Ramos (cell line): ENCODE results near the gene LGALS7B.
"Not testable (repeated sequence)": the region's sequence is repeated elsewhere in the genome, so short reads cannot be mapped to it uniquely, and the experiment has no call there.

Experiments
- in situ Hi-C: fragments of 300-500 bp; cut with MboI; formaldehyde crosslinking; loops from one replicate; pipeline ENCODE4 v1.14.3; 2022; ENCODE audit warnings: low sequenced_read_pairs; ENCODE audit not compliant: unreplicated experiment

Gene LGALS7B

DNA sequence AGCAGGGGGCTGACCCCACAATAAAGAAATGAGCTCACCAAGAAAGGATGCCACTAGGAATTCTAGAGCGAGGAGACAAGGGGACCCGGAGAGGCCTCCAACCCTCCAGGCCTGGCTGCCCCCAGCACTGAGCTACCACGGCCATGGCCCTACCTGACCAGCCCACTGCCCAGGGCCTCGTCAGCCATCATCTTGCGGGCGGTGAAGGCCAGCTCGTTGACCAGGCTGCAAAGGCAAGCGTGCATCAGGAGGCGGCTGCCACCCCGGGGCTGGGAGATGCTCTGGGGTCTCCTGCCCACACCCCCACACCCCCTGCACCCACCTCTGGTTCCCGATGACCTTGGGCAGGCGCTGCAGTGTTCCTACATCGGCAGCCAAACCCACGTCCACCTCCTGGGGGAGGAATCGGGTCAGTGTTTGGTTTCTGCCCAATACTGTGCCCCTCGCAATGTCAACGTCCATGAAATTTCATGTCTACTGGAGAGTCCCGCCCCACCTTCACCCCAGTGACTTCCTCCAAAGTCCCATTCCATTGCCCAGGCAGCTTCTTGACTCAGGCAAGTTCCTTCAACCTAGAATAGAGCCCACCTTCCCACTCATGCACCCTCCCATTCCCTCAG lies 27.2 kb downstream of the LGALS7B start:
- in situ Hi-C loops, result no loop called here

GRCh38 chr19:38817081-38817480 lies 28.1 kb downstream of the LGALS7B start:
- in situ Hi-C loops, result no loop called here

GRCh38 chr19:38819231-38819920 lies 30.4 kb downstream of the LGALS7B start:
- in situ Hi-C loops, result no loop called here

- in situ Hi-C loops, result not testable (repeated sequence)
These were observed 32.3 kb downstream of the LGALS7B start for GRCh38 chr19:38821230-38821825.

- in situ Hi-C loops, result not testable (repeated sequence)
These were observed 36.9 kb downstream of the LGALS7B start for GRCh38 chr19:38825936-38826335.

DNA sequence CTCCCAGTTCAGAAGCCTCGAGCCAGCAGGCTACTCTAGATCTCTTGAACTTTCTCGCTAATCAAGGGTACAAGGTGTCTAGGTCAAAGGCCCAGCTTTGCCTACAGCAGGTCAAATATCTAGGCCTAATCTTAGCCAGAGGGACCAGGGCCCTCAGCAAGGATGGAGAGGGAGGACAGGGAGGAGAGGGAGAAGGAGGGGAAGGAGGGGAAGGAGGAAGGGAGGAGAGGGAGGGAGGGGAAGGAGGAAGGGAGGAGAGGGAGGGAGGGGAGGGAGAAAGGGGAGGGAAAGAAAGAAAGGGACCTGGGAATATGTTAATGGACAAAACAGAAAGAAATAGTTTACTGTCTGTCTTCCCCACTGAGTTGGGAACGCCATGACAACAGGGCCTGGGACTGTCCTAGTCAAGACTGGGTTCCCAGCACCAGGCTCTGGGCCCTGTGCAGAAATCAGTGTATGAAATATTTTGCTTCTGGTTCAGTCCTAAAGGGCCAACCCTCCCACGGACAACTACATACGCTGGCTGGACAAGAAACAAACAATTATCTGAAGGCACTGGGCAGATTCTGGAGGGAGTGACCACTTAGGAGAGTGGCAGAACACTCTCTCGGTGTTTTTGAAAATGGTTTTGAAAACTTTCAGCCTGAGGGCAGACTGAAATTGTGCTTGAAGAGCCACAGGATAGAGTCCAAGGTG lies 38.0 kb downstream of the LGALS7B start:
- in situ Hi-C loops, result no loop called here

- in situ Hi-C loops, result not testable (repeated sequence)
These were observed 40.2 kb downstream of the LGALS7B start for GRCh38 chr19:38829203-38829602.

GRCh38 chr19:38830039-38830733 lies 41.2 kb downstream of the LGALS7B start:
- in situ Hi-C loops, result no loop called here

DNA sequence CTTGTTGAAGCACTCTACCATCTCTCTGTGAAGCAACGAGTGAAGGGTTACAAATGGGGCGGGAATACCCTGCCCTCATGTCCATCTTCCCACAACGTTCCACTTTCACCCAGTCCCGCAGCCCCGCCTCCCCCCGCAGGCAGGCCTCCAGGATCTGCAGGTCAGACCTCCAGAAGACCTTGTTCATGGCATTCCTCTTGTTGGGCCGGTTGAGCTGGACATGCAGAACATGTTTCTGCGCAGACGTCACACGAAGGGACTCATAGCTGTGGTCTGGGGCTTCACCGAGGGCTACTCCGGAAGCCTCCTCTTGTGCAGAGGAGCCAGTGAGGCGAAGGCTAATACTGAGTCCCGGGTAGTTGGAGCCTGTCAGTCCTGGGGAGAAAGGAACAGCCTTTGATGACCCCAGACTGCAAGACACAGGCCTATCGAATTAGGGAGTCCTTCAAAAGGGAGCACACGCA lies 42.2 kb downstream of the LGALS7B start:
- in situ Hi-C loops, result no loop called here

- in situ Hi-C loops, result no loop called here
These were observed 44.1 kb downstream of the LGALS7B start for GRCh38 chr19:38833092-38833425.

GRCh38 chr19:38834104-38834490 lies 45.1 kb downstream of the LGALS7B start:
- in situ Hi-C loops, result no loop called here

DNA sequence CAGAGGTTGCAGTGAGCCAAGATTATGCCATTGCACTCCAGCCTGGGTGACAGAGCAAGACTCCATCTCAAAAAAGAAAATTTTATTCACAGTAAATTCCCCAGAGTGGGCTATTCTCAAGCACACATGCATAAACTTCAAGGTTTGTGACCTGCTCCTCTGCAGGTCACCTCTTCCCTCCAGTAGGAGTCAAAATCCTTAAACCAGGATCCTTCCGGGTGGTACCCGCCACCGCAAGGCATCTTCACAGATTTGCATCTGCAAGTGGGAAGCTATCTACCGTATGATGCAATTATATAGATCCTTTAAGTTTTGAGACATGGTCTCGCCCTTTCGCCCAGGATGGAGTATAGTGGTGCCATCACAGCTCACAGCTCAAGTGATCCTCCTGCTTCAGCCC lies 45.6 kb downstream of the LGALS7B start:
- in situ Hi-C loops, result no loop called here

- in situ Hi-C loops, result no loop called here
These were observed 47.4 kb downstream of the LGALS7B start for GRCh38 chr19:38836159-38836982.

GRCh38 chr19:38836983-38837626 lies 48.1 kb downstream of the LGALS7B start:
- in situ Hi-C loops, result no loop called here

DNA sequence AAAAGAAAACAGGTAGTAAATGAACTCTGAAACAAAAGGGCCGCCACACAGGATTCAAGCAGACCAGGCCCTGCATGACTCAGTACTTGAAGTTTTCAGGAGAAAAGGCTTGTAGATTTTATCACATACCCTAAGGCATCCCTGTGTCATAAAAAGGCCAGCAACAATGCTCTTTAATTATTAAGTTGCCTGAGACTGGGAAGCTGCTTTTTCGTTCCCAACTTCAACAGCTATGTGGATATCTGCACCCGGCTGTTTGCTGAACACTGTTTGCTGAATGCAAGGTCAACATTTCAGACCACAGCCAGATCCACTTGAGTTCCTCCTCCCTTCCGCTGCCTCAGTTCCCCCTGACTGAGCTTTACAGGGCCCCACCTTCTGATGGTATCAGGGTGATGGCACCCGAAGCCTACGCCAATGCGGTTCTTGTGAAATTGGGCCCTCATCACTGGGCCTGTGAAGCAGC lies 48.7 kb downstream of the LGALS7B start:
- in situ Hi-C loops, result no loop called here

DNA sequence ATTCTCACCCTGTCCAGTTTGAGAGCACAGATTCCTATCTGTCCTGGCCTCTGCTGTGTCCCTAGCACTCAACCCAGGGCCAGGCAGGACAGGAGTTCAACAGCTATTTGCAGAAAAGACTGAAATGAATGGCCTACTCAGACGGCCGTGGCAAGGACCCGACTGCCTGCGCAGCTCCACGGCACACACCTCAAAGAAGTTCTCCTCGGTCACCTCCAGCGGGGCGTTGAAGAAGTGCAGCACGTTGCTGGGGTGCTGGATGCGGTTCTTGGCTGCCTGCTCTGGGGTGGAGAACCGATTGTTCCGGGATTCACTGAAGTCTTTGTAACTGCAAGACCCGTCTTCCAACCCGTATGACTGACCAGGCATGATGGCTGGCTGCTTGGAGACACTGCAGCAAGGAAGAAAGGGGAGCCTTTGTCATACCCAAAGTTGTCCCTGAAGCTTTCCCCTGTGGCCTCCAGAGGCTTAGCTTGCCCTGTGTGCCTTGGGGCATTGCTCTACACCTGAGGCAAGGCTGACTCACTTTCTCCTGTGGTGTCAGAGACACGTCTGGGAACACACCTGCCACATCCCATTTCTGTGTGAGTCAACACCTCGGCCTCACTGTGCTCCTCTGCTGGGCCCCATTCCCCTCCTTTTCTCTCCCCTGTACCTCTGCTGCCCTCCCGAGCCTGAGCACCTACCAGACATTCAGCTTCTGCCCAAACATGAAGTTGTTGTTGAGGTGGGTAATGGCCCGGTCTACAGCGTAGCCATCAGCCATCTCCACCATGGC lies 49.4 kb downstream of the LGALS7B start:
- in situ Hi-C loops, result no loop called here

DNA sequence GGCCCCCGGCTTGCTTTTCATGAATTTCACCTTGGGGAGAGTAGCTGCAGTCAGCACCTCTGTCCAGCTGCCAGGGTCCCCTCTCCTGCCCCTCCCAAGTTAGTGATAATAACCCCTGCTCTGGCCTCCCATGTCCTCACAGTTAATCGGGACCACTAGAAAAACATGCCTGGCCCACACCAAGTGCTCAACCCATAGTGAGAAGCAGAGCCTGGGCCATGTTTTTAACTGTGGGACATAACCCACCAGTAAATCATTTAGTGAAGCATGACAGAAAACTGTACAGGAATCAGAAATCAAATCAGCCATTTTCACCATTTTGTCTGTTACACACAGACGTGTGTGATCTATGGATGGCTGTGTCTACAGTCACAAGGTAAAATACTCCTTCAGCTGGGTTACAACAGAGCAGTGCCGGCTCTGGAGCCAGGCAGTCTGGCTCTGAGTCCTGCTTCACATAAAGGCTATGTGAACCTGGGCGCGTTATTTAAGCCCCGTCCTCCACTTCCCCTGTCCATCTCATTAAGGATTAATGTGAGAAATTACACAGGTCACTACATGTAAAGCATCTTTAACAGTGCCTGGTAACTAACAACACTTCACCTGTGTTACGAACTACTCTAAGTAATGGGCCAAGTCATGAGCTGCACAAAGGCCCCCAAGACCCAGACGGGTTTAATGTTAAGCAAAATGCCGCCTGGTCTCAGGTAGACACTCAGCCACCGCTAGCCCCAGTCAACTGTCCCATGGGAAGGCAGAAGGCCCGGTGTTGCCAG lies 50.2 kb downstream of the LGALS7B start:
- in situ Hi-C loops, result no loop called here
